NB4 (cell line): ENCODE measurements around the gene CPSF2.

ENCODE experiments used
- CTCF ChIP-seq: IDR thresholded peaks from one replicate; pipeline ENCODE4 v1.5.1; 2012; ENCODE audit warnings: low read depth, low read length
- MAX ChIP-seq: IDR thresholded peaks from 2 replicates; pipeline ENCODE4 v1.6.1; 2011; ENCODE audit warnings: low read depth, low read length
- MYC ChIP-seq: IDR thresholded peaks from 2 replicates; pipeline ENCODE4 v1.6.1; 2011; ENCODE audit warnings: low read depth, low read length
- POLR2A ChIP-seq: IDR thresholded peaks from 2 replicates; pipeline ENCODE4 v1.6.1; 2011; ENCODE audit warnings: mild to moderate bottlenecking; ENCODE audit not compliant: insufficient read length; ENCODE audit errors: extremely low read depth

- no peak for TF ChIP-seq CTCF
- TF ChIP-seq POLR2A = peak; percentile 80
- no peak for TF ChIP-seq MAX
- TF ChIP-seq MYC = no peak
Measured at GRCh38 chr14:92121670-92122350, at the start of gene CPSF2, which contains the start of gene NDUFB1.
